Measurements from ENCODE around the gene PAXX.

PAXX gene

GRCh38 chr9:137009938-137010732, 17.9 kb downstream of the PAXX start:
- H3K36me3 ChIP-seq (ENCODE audit: control insufficient read depth, insufficient read depth, low read length), result no peaks in the 10 kb centered on the region
- no peak overlapping the region for H3K27ac ChIP-seq (ENCODE audit: low read depth, low read length, severe bottlenecking)
- no peaks in the 10 kb centered on the region for H3K4me1 ChIP-seq (ENCODE audit: control insufficient read depth, insufficient read depth, low read length, poor library complexity, severe bottlenecking)
- H3K9me3 ChIP-seq (ENCODE audit: control insufficient read depth, low read length), result no peaks in the 10 kb centered on the region
- 93 to 95% methylated on average over 36 to 48 of the region's 49 CpGs for WGBS, 2 experiments (ENCODE audit: insufficient coverage in 2 of 2)
- H3K4me3 ChIP-seq (ENCODE audit: extremely low read depth, insufficient read depth, low read length, poor library complexity, severe bottlenecking), result no peak overlapping the region

- no peaks in the 10 kb centered on the region for H3K4me1 ChIP-seq (ENCODE audit: control insufficient read depth, insufficient read depth, low read length, poor library complexity, severe bottlenecking)
- WGBS, 2 experiments (ENCODE audit: insufficient coverage in 2 of 2), result 96 to 97% methylated on average over 23 to 24 of the region's 24 CpGs
Observed at GRCh38 chr9:137011156-137011555, 18.9 kb downstream of the PAXX start.

GRCh38 chr9:137011907-137012675, 19.9 kb downstream of the PAXX start:
- H3K27ac ChIP-seq (ENCODE audit: low read depth, low read length, severe bottlenecking), result no peak overlapping the region
- 93 to 96% methylated on average over 27 to 29 of the region's 39 CpGs for WGBS, 2 experiments (ENCODE audit: insufficient coverage in 2 of 2)
- H3K9me3 ChIP-seq (ENCODE audit: control insufficient read depth, low read length), result no peaks in the 10 kb centered on the region
- H3K4me3 ChIP-seq (ENCODE audit: extremely low read depth, insufficient read depth, low read length, poor library complexity, severe bottlenecking), result no peak overlapping the region
- H3K36me3 ChIP-seq (ENCODE audit: control insufficient read depth, insufficient read depth, low read length), result peaks cover 4% of the 10 kb centered on the region
- H3K4me1 ChIP-seq (ENCODE audit: control insufficient read depth, insufficient read depth, low read length, poor library complexity, severe bottlenecking), result no peaks in the 10 kb centered on the region

More at GRCh38 chr9:137011156-137011555, 18.9 kb downstream of the PAXX start:
- no peak overlapping the region for H3K27ac ChIP-seq (ENCODE audit: low read depth, low read length, severe bottlenecking)
- no peaks in the 10 kb centered on the region for H3K9me3 ChIP-seq (ENCODE audit: control insufficient read depth, low read length)
- no peak overlapping the region for H3K4me3 ChIP-seq (ENCODE audit: extremely low read depth, insufficient read depth, low read length, poor library complexity, severe bottlenecking)
- H3K36me3 ChIP-seq (ENCODE audit: control insufficient read depth, insufficient read depth, low read length), result peaks cover under 1% of the 10 kb centered on the region

DNA sequence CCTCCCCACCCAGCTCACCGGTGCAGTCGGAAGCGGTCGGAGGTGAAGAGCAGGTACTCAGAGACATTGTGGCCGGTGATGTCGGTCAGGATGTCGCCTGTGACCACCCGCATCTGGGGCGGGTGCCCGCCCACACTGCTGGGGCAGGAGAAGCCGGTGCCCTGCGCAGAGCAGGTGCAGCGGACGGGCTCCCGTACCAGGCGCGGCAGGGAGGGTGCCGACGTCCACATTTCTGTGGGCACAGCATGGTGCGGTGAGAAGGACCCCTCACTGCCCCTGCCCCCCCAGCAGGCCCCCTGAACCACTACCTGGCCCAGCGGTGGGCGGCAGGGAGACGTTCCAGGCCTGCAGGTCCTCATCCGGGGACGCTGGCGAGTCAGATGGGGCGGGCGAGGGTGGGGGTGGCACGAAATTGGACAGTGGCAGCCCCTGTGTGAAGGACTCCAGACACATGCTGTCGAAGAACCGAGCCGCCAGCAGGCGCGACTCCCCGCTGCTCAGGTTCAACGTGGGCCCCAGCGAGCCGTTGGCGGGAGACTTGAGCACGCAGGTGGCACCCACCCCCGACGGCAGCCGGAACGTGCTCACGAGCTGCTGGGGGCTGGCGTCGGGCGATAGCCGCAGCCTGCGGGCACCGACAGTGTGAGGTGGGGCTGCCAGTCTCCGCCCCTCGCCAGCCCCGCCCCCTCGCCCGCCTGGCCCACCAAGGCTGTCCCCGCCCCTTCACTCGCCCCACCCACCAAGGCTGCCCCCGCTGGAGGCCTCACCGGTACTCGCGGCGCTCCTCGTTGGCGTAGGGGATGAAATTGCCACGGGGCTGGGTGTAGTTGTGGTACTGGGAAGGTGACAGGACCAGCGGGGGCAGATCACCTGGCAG, 20.7 kb downstream of the PAXX start:
- Histone ChIP-seq H3K4me3 (ENCODE audit: extremely low read depth, insufficient read depth, low read length, poor library complexity, severe bottlenecking) (no peak overlapping the region), H3K27ac (ENCODE audit: low read depth, low read length, severe bottlenecking) (no peak overlapping the region), H3K4me1 (ENCODE audit: control insufficient read depth, insufficient read depth, low read length, poor library complexity, severe bottlenecking) (no peaks in the 10 kb centered on the region), H3K9me3 (ENCODE audit: control insufficient read depth, low read length) (no peaks in the 10 kb centered on the region), H3K36me3 (ENCODE audit: control insufficient read depth, insufficient read depth, low read length) (peaks cover 4% of the 10 kb centered on the region)
- 76% methylated on average over 35 to 57 of the region's 67 CpGs for WGBS, 2 experiments (ENCODE audit: insufficient coverage in 2 of 2)

DNA sequence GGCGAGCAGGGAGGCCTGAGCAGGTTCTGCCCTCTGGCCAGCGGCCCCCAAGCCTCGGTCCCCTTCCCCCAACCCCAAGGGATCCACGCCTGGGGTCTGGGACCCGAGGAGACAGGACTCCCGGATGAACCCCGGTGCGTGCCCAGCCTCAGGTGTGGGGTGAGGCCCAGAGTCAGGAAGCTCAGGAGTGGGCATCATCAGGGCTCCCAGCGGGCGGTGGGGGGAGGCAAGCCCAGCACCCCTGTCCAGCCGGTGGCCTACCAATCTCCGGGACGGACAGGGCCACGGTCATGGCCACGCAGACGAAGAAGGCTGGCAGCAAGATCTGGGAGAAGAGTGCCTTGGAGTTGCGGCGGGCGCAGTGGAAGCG, 21.3 kb downstream of the PAXX start:
- Histone ChIP-seq H3K4me3 (ENCODE audit: extremely low read depth, insufficient read depth, low read length, poor library complexity, severe bottlenecking) (no peak overlapping the region), H3K27ac (ENCODE audit: low read depth, low read length, severe bottlenecking) (no peak overlapping the region), H3K4me1 (ENCODE audit: control insufficient read depth, insufficient read depth, low read length, poor library complexity, severe bottlenecking) (no peaks in the 10 kb centered on the region), H3K9me3 (ENCODE audit: control insufficient read depth, low read length) (no peaks in the 10 kb centered on the region), H3K36me3 (ENCODE audit: control insufficient read depth, insufficient read depth, low read length) (peaks cover 4% of the 10 kb centered on the region)
- WGBS, 2 experiments (ENCODE audit: insufficient coverage in 2 of 2), result 93 to 95% methylated on average over 10 to 17 of the region's 20 CpGs

DNA sequence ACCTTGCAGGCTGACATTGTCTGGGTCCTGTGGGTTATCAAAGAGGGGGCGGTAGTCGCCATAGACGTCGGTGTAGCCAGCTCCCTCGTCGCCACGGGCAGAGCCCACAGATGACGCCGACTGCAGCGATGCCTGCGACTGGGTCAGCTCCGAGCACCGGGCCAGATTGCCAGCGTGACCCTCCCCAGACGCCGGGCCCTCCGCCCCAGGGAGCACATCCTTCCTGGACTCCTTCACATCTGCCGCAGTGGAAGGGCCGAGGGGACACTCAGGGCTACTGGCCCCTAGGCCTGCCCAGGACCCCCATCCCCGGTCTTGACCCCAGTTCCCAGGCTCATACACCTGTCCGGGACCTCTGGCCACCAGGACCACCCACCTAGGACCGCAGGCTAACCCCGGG, 21.9 kb downstream of the PAXX start:
- no peak overlapping the region for H3K4me3 ChIP-seq (ENCODE audit: extremely low read depth, insufficient read depth, low read length, poor library complexity, severe bottlenecking)
- no peaks in the 10 kb centered on the region for H3K4me1 ChIP-seq (ENCODE audit: control insufficient read depth, insufficient read depth, low read length, poor library complexity, severe bottlenecking)
- H3K36me3 ChIP-seq (ENCODE audit: control insufficient read depth, insufficient read depth, low read length), result peaks cover 4% of the 10 kb centered on the region
- H3K9me3 ChIP-seq (ENCODE audit: control insufficient read depth, low read length), result no peaks in the 10 kb centered on the region
- H3K27ac ChIP-seq (ENCODE audit: low read depth, low read length, severe bottlenecking), result no peak overlapping the region
- WGBS, 2 experiments (ENCODE audit: insufficient coverage in 2 of 2), result 87 to 91% methylated on average over 19 to 23 of the region's 23 CpGs

DNA sequence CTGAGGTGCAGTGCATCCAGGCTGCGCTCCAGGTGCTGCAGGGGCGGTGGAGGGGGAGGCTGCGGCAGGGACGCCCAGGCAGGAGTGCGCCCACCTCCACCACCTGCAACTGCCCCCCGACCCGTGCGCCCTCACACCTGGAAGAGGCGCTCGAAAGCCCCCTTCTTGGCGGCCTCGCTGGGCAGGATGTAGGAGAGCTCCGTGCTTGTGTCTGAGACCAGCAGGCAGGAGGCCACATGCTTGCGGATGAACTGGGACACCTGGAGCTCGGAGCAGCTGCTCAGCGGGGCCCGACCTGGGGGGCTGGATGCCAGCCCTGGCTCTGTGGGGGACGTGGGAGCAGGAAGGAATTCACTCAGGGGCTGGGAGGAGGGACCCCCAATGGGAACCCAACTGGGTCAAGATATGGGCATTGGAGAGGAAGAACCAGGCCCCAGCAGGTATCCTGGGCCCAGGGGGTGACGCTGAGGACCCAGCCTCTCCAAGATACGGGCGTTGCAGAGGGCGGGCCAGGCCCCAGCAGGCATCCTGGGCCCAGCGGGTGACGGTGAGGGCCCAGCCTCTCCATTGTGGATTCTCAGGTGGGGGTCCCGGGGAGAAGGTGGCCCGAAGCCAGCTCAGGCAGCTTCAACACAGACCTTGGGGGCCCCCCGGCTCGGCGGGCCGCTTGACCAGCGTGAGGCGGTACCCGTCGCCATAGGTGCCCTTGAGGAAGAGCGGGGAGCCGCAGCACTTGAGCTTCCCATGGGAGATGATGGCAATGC, 22.7 kb downstream of the PAXX start:
- H3K27ac ChIP-seq (ENCODE audit: low read depth, low read length, severe bottlenecking), result no peak overlapping the region
- no peak overlapping the region for H3K4me3 ChIP-seq (ENCODE audit: extremely low read depth, insufficient read depth, low read length, poor library complexity, severe bottlenecking)
- H3K4me1 ChIP-seq (ENCODE audit: control insufficient read depth, insufficient read depth, low read length, poor library complexity, severe bottlenecking), result no peaks in the 10 kb centered on the region
- no peaks in the 10 kb centered on the region for H3K9me3 ChIP-seq (ENCODE audit: control insufficient read depth, low read length)
- 97% methylated on average over 28 to 36 of the region's 36 CpGs for WGBS, 2 experiments (ENCODE audit: insufficient coverage in 2 of 2)
- H3K36me3 ChIP-seq (ENCODE audit: control insufficient read depth, insufficient read depth, low read length), result peaks cover 4% of the 10 kb centered on the region

GRCh38 chr9:137015540-137015930, 23.3 kb downstream of the PAXX start:
- Histone ChIP-seq H3K9me3 (ENCODE audit: control insufficient read depth, low read length) (no peaks in the 10 kb centered on the region), H3K4me1 (ENCODE audit: control insufficient read depth, insufficient read depth, low read length, poor library complexity, severe bottlenecking) (no peaks in the 10 kb centered on the region)
- WGBS, 2 experiments (ENCODE audit: insufficient coverage in 2 of 2), result 96 to 98% methylated on average over 24 of the region's 25 CpGs

GRCh38 chr9:137015976-137016375, 23.8 kb downstream of the PAXX start:
- H3K27ac ChIP-seq (ENCODE audit: low read depth, low read length, severe bottlenecking), result no peak overlapping the region
- 94 to 96% methylated on average over 21 of the region's 21 CpGs for WGBS, 2 experiments (ENCODE audit: insufficient coverage in 2 of 2)
- H3K36me3 ChIP-seq (ENCODE audit: control insufficient read depth, insufficient read depth, low read length), result peaks cover 4% of the 10 kb centered on the region
- no peak overlapping the region for H3K4me3 ChIP-seq (ENCODE audit: extremely low read depth, insufficient read depth, low read length, poor library complexity, severe bottlenecking)
- H3K9me3 ChIP-seq (ENCODE audit: control insufficient read depth, low read length), result no peaks in the 10 kb centered on the region
- no peaks in the 10 kb centered on the region for H3K4me1 ChIP-seq (ENCODE audit: control insufficient read depth, insufficient read depth, low read length, poor library complexity, severe bottlenecking)

More at GRCh38 chr9:137015540-137015930, 23.3 kb downstream of the PAXX start:
- Histone ChIP-seq H3K36me3 (ENCODE audit: control insufficient read depth, insufficient read depth, low read length) (peaks cover 4% of the 10 kb centered on the region), H3K27ac (ENCODE audit: low read depth, low read length, severe bottlenecking) (no peak overlapping the region), H3K4me3 (ENCODE audit: extremely low read depth, insufficient read depth, low read length, poor library complexity, severe bottlenecking) (no peak overlapping the region)

- no peak overlapping the region for H3K4me3 ChIP-seq (ENCODE audit: extremely low read depth, insufficient read depth, low read length, poor library complexity, severe bottlenecking)
- peaks cover 4% of the 10 kb centered on the region for H3K36me3 ChIP-seq (ENCODE audit: control insufficient read depth, insufficient read depth, low read length)
- no peak overlapping the region for H3K27ac ChIP-seq (ENCODE audit: low read depth, low read length, severe bottlenecking)
- H3K4me1 ChIP-seq (ENCODE audit: control insufficient read depth, insufficient read depth, low read length, poor library complexity, severe bottlenecking), result no peaks in the 10 kb centered on the region
- 95 to 99% methylated on average over 11 to 13 of the region's 16 CpGs for WGBS, 2 experiments (ENCODE audit: insufficient coverage in 2 of 2)
- H3K9me3 ChIP-seq (ENCODE audit: control insufficient read depth, low read length), result no peaks in the 10 kb centered on the region
Observed at GRCh38 chr9:137016436-137016835, 24.2 kb downstream of the PAXX start.
